ENCODE measurements around the gene CIP2A. TPM values are rescaled to one million over a fixed set of nuclear protein-coding genes. Genes with fewer than 3 reads are reported as not detected.

The CIP2A gene
- total and polyA plus RNA-seq, 2 of the 13 experiments (the other 11 are each of a cell fraction or from before 2014, with no cell fraction given) = 7.8 to 36.9 TPM

DNA sequence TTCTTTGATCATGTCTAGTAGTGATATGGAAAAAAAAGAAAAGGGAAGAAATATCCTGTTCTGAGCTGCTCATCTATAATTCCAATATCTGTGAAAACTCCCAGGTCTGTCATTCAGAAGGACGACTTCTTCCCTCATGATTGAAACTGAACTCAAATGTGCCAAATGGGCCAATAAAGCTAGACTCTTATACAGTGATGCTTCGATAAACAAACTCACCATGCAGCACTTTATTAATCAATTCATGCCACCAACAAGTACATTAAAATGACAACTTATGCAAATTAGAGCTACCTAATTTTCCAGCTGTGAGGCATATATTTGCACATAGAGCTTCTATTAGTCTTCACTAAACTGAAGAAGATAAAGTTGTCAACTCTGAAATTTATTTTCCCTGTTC, 63.3 kb downstream of the CIP2A start:
- no peaks in the 10 kb centered on the region for H4K20me1 ChIP-seq (ENCODE audit: insufficient read depth, low read length)
- no TSS peak for BruUV-seq (replicated peaks)

More for the DNA sequence above, 63.3 kb downstream of the CIP2A start:
- 31% methylated on average over 2 of the region's 2 CpGs for WGBS (ENCODE audit: low lambda C conversion rate)
- ATAC-seq (no peak), DNase-seq (ENCODE audit: low spot score) (no peak), FAIRE-seq (no peak)
- Histone ChIP-seq H3K27ac (ENCODE audit: extremely low read length, insufficient read depth, low read length) (no peak overlapping the region), H3K27me3 (ENCODE audit: control insufficient read depth in 1 of 2, insufficient read depth in 2 of 2, low read length in 2 of 2) (no peaks in the 10 kb centered on the region), H3K9ac (ENCODE audit: insufficient read depth, low read depth, low read length) (no peak overlapping the region), H2AFZ (ENCODE audit: low read length) (no peak overlapping the region), H3K79me2 (ENCODE audit: insufficient read depth, low read length) (no peaks in the 10 kb centered on the region), H3K4me3 (replicated peaks in 1 of 3; ENCODE audit: insufficient read depth in 1 of 3, low read depth in 2 of 3, low read length in 3 of 3) (no peak overlapping the region), H3K4me2 (ENCODE audit: low read depth, low read length) (no peak overlapping the region), H3K4me1 (ENCODE audit: insufficient read depth, low read length) (no peaks in the 10 kb centered on the region), H3K36me3 (replicated peaks in 1 of 2; ENCODE audit: control insufficient read depth in 1 of 2, insufficient read depth in 2 of 2, low read length in 2 of 2) (no peaks in the 10 kb centered on the region), H3K9me3 (ENCODE audit: low read length) (no peaks in the 10 kb centered on the region)
- TF ChIP-seq KLF12 (CRISPR knock-in tag; IDR thresholded peaks at IDR 0.05; ENCODE audit: borderline replicate concordance) = no peak
- no peak for TF ChIP-seq TFE3 (CRISPR knock-in tag; IDR thresholded peaks at IDR 0.05)
- TF ChIP-seq ZNF256 (CRISPR knock-in tag; conservative IDR thresholded peaks at IDR 0.05) = no peak
- TF ChIP-seq SRSF4 (IDR thresholded peaks at IDR 0.05; ENCODE audit: low read depth, low read length, poor library complexity, severe bottlenecking) = no peak
- TF ChIP-seq HDAC6 (IDR thresholded peaks at IDR 0.05; ENCODE audit: low read depth, low read length) = no peak
- no peak for TF ChIP-seq BCL3 (CRISPR knock-in tag; IDR thresholded peaks at IDR 0.05)
- TF ChIP-seq JUND (CRISPR knock-in tag; IDR thresholded peaks at IDR 0.05) = no peak
- no peak for TF ChIP-seq CBX1 (IDR thresholded peaks at IDR 0.05; ENCODE audit: low read depth)
- no peak for TF ChIP-seq HDAC2 (CRISPR knock-in tag; IDR thresholded peaks at IDR 0.05)
- no peak for TF ChIP-seq ZNF781 (CRISPR knock-in tag; IDR thresholded peaks at IDR 0.05; ENCODE audit: borderline replicate concordance, not compliant biosample characterization)
- intact Hi-C loops (cut with micrococcal nuclease; ENCODE audit: unreplicated experiment) (no loop called here), in situ Hi-C loops (cut with HindIII; ENCODE audit: extremely low pct_ligation_motif_present, low pct_unique_long_range_greater_than_20kb) (no loop called here)
- POLR2A ChIA-PET = no interaction called here
- CTCF ChIA-PET (ENCODE audit: low intra/inter-chr PET ratio, low total read pairs) = no interaction called here
